ENCODE data around the gene STK10.

STK10 gene

DNA sequence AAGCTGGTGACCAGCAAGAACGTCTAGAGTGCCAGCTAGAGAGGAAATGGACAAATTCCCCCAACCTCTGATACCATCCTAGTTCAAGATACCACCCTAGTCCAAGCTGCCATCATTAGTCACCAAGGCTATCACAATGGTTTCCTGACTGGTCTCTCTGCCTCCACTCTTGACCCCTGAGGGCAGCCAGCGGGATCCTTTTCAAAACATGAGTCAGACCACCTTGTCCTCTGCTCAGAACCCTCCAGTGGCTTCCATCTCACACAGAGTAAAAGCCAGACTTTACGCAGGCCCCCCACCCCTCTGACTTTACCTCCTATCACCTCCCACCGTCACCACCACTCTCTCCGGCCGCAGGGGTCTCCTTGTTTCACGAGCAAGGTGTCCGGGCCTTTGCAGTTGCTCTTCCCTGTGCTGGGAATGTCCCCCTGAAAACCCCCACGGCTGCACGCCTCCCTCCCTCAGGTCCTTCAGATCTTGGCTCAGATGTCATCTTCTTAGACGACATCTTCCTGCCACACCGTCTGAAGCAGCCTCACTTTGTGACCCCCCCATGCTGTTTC lies 139.4 kb downstream of the STK10 start:
- no peak for ATAC-seq
- TF ChIP-seq ZNF70 (CRISPR knock-in tag; IDR thresholded peaks at IDR 0.05): no peak
- no peak for TF ChIP-seq CSDC2 (CRISPR knock-in tag; IDR thresholded peaks at IDR 0.05)
- TF ChIP-seq ZC3H10 (CRISPR knock-in tag; IDR thresholded peaks at IDR 0.05): no peak
- no peak for TF ChIP-seq TCF4 (CRISPR knock-in tag; IDR thresholded peaks at IDR 0.05; ENCODE audit: borderline replicate concordance)
- no peak for TF ChIP-seq BACH2 (CRISPR knock-in tag; IDR thresholded peaks at IDR 0.05; ENCODE audit: borderline replicate concordance)
- TF ChIP-seq ZFP30 (CRISPR knock-in tag; IDR thresholded peaks at IDR 0.05): no peak
- no peak for TF ChIP-seq ZNF8 (CRISPR knock-in tag; IDR thresholded peaks at IDR 0.05)
- no peak for TF ChIP-seq ISL1 (CRISPR knock-in tag; IDR thresholded peaks at IDR 0.05)
- TF ChIP-seq ZFP3 (CRISPR knock-in tag; IDR thresholded peaks at IDR 0.05): no peak

DNA sequence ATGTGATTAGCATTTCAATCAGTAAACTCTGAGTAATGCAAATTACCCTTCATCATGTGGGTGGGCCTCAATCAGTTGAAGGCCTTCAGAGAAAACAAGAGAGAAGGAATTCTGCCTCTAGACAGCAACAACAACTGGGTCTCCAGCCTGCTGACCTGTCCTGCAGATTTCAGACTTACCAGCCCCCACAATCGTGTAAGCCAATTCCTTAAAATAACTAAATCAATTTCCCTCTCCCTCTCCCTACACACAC lies 139.9 kb downstream of the STK10 start:
- TF ChIP-seq ZNF70 (CRISPR knock-in tag; IDR thresholded peaks at IDR 0.05) (no peak), ZFP30 (CRISPR knock-in tag; IDR thresholded peaks at IDR 0.05) (no peak)
- no peak for ATAC-seq

DNA sequence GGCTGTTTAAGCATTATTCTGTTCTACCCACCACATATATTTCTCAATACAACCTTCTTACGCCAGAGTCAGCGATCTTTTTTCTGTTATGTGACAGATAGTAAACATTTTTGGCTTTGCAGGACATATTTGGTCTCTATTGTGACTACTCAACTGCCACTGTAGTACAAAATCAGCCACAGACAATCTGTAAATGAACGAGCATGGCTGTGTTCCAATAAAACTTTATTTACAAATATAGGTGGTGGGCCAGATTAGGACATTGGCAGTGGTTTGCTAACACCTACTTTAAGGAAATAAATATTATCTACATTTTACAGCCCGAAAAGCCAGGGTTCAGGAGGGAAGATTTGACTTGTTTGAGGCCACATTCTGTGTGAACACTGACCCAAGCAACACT lies 141.4 kb downstream of the STK10 start:
- no peak for ATAC-seq
- TF ChIP-seq TCF4 (CRISPR knock-in tag; IDR thresholded peaks at IDR 0.05; ENCODE audit: borderline replicate concordance) (no peak), ZFP3 (CRISPR knock-in tag; IDR thresholded peaks at IDR 0.05) (no peak), SNAI2 (CRISPR knock-in tag; IDR thresholded peaks at IDR 0.05) (no peak), ZC3H10 (CRISPR knock-in tag; IDR thresholded peaks at IDR 0.05) (no peak), ZNF70 (CRISPR knock-in tag; IDR thresholded peaks at IDR 0.05) (no peak), TOX (CRISPR knock-in tag; IDR thresholded peaks at IDR 0.05; ENCODE audit: borderline replicate concordance) (no peak), OSR1 (CRISPR knock-in tag; IDR thresholded peaks at IDR 0.05) (no peak), CSDC2 (CRISPR knock-in tag; IDR thresholded peaks at IDR 0.05) (no peak), PPARA (CRISPR knock-in tag; IDR thresholded peaks at IDR 0.05; ENCODE audit: borderline replicate concordance) (no peak), ZNF565 (CRISPR knock-in tag; conservative IDR thresholded peaks at IDR 0.05; ENCODE audit: low read depth) (no peak), ISL1 (CRISPR knock-in tag; IDR thresholded peaks at IDR 0.05) (no peak), GLIS3 (CRISPR knock-in tag; IDR thresholded peaks at IDR 0.05) (no peak), RARB (CRISPR knock-in tag; IDR thresholded peaks at IDR 0.05) (no peak), PATZ1 (CRISPR knock-in tag; IDR thresholded peaks at IDR 0.05; ENCODE audit: borderline replicate concordance) (no peak), CREB5 (CRISPR knock-in tag; IDR thresholded peaks at IDR 0.05; ENCODE audit: low read depth) (no peak), ZFP30 (CRISPR knock-in tag; IDR thresholded peaks at IDR 0.05) (no peak)
- TF ChIP-seq, protein P1, sequence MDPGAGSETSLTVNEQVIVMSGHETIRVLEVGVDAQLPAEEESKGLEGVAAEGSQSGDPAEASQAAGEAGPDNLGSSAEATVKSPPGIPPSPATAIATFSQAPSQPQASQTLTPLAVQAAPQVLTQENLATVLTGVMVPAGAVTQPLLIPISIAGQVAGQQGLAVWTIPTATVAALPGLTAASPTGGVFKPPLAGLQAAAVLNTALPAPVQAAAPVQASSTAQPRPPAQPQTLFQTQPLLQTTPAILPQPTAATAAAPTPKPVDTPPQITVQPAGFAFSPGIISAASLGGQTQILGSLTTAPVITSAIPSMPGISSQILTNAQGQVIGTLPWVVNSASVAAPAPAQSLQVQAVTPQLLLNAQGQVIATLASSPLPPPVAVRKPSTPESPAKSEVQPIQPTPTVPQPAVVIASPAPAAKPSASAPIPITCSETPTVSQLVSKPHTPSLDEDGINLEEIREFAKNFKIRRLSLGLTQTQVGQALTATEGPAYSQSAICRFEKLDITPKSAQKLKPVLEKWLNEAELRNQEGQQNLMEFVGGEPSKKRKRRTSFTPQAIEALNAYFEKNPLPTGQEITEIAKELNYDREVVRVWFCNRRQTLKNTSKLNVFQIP (CRISPR knock-in tag; IDR thresholded peaks at IDR 0.05; ENCODE audit: borderline replicate concordance, low read depth): no peak
- TF ChIP-seq, protein P2, sequence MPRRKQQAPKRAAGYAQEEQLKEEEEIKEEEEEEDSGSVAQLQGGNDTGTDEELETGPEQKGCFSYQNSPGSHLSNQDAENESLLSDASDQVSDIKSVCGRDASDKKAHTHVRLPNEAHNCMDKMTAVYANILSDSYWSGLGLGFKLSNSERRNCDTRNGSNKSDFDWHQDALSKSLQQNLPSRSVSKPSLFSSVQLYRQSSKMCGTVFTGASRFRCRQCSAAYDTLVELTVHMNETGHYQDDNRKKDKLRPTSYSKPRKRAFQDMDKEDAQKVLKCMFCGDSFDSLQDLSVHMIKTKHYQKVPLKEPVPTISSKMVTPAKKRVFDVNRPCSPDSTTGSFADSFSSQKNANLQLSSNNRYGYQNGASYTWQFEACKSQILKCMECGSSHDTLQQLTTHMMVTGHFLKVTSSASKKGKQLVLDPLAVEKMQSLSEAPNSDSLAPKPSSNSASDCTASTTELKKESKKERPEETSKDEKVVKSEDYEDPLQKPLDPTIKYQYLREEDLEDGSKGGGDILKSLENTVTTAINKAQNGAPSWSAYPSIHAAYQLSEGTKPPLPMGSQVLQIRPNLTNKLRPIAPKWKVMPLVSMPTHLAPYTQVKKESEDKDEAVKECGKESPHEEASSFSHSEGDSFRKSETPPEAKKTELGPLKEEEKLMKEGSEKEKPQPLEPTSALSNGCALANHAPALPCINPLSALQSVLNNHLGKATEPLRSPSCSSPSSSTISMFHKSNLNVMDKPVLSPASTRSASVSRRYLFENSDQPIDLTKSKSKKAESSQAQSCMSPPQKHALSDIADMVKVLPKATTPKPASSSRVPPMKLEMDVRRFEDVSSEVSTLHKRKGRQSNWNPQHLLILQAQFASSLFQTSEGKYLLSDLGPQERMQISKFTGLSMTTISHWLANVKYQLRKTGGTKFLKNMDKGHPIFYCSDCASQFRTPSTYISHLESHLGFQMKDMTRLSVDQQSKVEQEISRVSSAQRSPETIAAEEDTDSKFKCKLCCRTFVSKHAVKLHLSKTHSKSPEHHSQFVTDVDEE (CRISPR knock-in tag; IDR thresholded peaks at IDR 0.05): no peak

DNA sequence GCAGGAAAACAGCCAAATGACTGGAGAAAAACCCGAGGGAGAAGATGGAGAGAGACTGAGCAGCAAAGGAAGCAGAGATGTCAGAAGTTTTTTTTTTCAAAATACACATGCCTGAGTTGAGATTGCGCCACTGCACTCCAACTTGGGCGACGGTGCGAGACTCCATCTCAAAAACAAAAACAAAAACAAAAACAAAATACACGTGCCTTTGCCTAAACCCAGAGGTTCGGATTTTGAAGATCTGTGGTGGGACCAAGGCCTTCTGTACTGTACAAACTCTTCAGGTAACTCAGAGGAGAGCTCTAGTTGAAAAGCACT lies 142.8 kb downstream of the STK10 start:
- ATAC-seq: no peak
- TF ChIP-seq OSR1 (CRISPR knock-in tag; IDR thresholded peaks at IDR 0.05): no peak
- TF ChIP-seq, protein P1 (CRISPR knock-in tag; IDR thresholded peaks at IDR 0.05; ENCODE audit: borderline replicate concordance, low read depth): no peak
- TF ChIP-seq ESRRG (CRISPR knock-in tag; IDR thresholded peaks at IDR 0.05): no peak
- no peak for TF ChIP-seq ARNTL (CRISPR knock-in tag; IDR thresholded peaks at IDR 0.05; ENCODE audit: borderline replicate concordance, low read depth)
- no peak for TF ChIP-seq CSDC2 (CRISPR knock-in tag; IDR thresholded peaks at IDR 0.05)
- TF ChIP-seq ZNF565 (CRISPR knock-in tag; conservative IDR thresholded peaks at IDR 0.05; ENCODE audit: low read depth): no peak
- no peak for TF ChIP-seq TOX (CRISPR knock-in tag; IDR thresholded peaks at IDR 0.05; ENCODE audit: borderline replicate concordance)
- TF ChIP-seq TCF4 (CRISPR knock-in tag; IDR thresholded peaks at IDR 0.05; ENCODE audit: borderline replicate concordance): no peak
- no peak for TF ChIP-seq CREB5 (CRISPR knock-in tag; IDR thresholded peaks at IDR 0.05; ENCODE audit: low read depth)
- no peak for TF ChIP-seq ZFP30 (CRISPR knock-in tag; IDR thresholded peaks at IDR 0.05)
- no peak for TF ChIP-seq SNAI2 (CRISPR knock-in tag; IDR thresholded peaks at IDR 0.05)
- no peak for TF ChIP-seq PPARA (CRISPR knock-in tag; IDR thresholded peaks at IDR 0.05; ENCODE audit: borderline replicate concordance)
- TF ChIP-seq ZNF70 (CRISPR knock-in tag; IDR thresholded peaks at IDR 0.05): no peak
